Mesenchymal stem cell (in vitro differentiated cells and primary cell): ENCODE data around the gene OR10G3.

ENCODE experiments used
- DNase-seq: peaks from one replicate; pipeline ENCODE4 v3.0.0-alpha.2; 2013
- H2AFZ ChIP-seq: one replicate; pipeline ENCODE4 v1.6.1; 2013; ENCODE audit warnings: low read depth, mild to moderate bottlenecking, control low read depth, inconsistent platforms, low read length, moderate library complexity
- H2AK5ac ChIP-seq: 2 replicates; pipeline ENCODE4 v1.6.1; 2013; ENCODE audit warnings: low read length, moderate library complexity, mild to moderate bottlenecking, inconsistent platforms; ENCODE audit not compliant: severe bottlenecking
- H2BK120ac ChIP-seq: one replicate; pipeline ENCODE4 v1.6.1; 2013; ENCODE audit warnings: low read depth, mild to moderate bottlenecking, inconsistent platforms, low read length, moderate library complexity
- H2BK12ac ChIP-seq, 2 experiments: one replicate each; pipeline ENCODE4 v1.6.1; 2013; ENCODE audit warnings: inconsistent platforms in 2 of 2, low read length in 2 of 2, mild to moderate bottlenecking in 2 of 2, moderate library complexity in 2 of 2, control low read depth in 1 of 2
- H2BK15ac ChIP-seq: one replicate; pipeline ENCODE4 v1.6.1; 2013; ENCODE audit warnings: mild to moderate bottlenecking, low read depth, inconsistent platforms; ENCODE audit not compliant: poor library complexity, severe bottlenecking
- H2BK5ac ChIP-seq: 2 replicates; pipeline ENCODE4 v1.6.1; 2013; ENCODE audit warnings: low read depth, mild to moderate bottlenecking, low read length, control low read depth, inconsistent platforms; ENCODE audit not compliant: poor library complexity, severe bottlenecking
- H3K14ac ChIP-seq, 2 experiments: one replicate each; pipeline ENCODE4 v1.6.1; 2013; ENCODE audit warnings: inconsistent platforms in 2 of 2, low read length in 2 of 2, control low read depth in 1 of 2, mild to moderate bottlenecking in 1 of 2, moderate library complexity in 1 of 2
- H3K18ac ChIP-seq, 2 experiments: one replicate each; pipeline ENCODE4 v1.6.1; 2013; ENCODE audit warnings: inconsistent platforms in 2 of 2, low read length in 2 of 2, control low read depth in 1 of 2, low read depth in 1 of 2, mild to moderate bottlenecking in 1 of 2
- H3K23ac ChIP-seq, 2 experiments: one replicate each; pipeline ENCODE4 v1.6.1; 2013; ENCODE audit warnings: inconsistent platforms in 2 of 2, low read length in 2 of 2, mild to moderate bottlenecking in 2 of 2, moderate library complexity in 2 of 2, control low read depth in 1 of 2
- H3K27ac ChIP-seq: 2 replicates; pipeline ENCODE4 v1.5.1; 2013; ENCODE audit warnings: mild to moderate bottlenecking, moderate library complexity, low read length, control low read depth, inconsistent platforms; ENCODE audit not compliant: poor library complexity, severe bottlenecking
- H3K27me3 ChIP-seq, 2 experiments: 2 replicates each; pipeline versions ENCODE4 v1.6.1 to v1.7.0; 2013; ENCODE audit warnings: low read length in 2 of 2, mild to moderate bottlenecking in 2 of 2, moderate library complexity in 2 of 2, control low read depth in 1 of 2, inconsistent platforms in 1 of 2; ENCODE audit not compliant: control insufficient read depth in 1 of 2, insufficient read depth in 1 of 2
- H3K36me3 ChIP-seq, 2 experiments: 2 replicates each; pipeline versions ENCODE4 v1.6.1 to v1.7.0; 2013; ENCODE audit warnings: low read length in 2 of 2, control low read depth in 1 of 2, inconsistent platforms in 1 of 2, low read depth in 1 of 2, mild to moderate bottlenecking in 1 of 2; ENCODE audit not compliant: insufficient read depth in 2 of 2, control insufficient read depth in 1 of 2
- H3K4ac ChIP-seq, 2 experiments: one replicate each; pipeline ENCODE4 v1.6.1; 2013; ENCODE audit warnings: inconsistent platforms in 2 of 2, low read length in 2 of 2, mild to moderate bottlenecking in 2 of 2, moderate library complexity in 2 of 2, control low read depth in 1 of 2, low read depth in 1 of 2
- H3K4me1 ChIP-seq: 2 replicates; pipeline ENCODE4 v1.6.1; 2013; ENCODE audit warnings: low read depth, low read length, control low read depth; ENCODE audit not compliant: control insufficient read depth, insufficient read depth
- H3K4me2 ChIP-seq: 2 replicates; pipeline ENCODE4 v1.6.1; 2013; ENCODE audit warnings: low read length, mild to moderate bottlenecking, inconsistent platforms; ENCODE audit not compliant: poor library complexity, severe bottlenecking
- H3K4me3 ChIP-seq, 2 experiments: 2 replicates each; pipeline versions ENCODE4 v1.5.1 to v1.7.0; 2013; ENCODE audit warnings: low read length in 2 of 2, mild to moderate bottlenecking in 2 of 2, control low read depth in 1 of 2, low read depth in 1 of 2; ENCODE audit not compliant: insufficient read depth in 1 of 2
- H3K79me1 ChIP-seq: replicated peaks from 2 replicates; pipeline ENCODE4 v1.6.1; 2013; ENCODE audit warnings: mild to moderate bottlenecking, control low read depth, low read length, inconsistent platforms; ENCODE audit not compliant: poor library complexity, severe bottlenecking
- H3K9ac ChIP-seq: 2 replicates; pipeline ENCODE4 v1.7.0; 2013; ENCODE audit warnings: mild to moderate bottlenecking, low read length, moderate library complexity
- H3K9me3 ChIP-seq: 2 replicates; pipeline ENCODE4 v1.7.0; 2013; ENCODE audit warnings: mild to moderate bottlenecking, low read length; ENCODE audit not compliant: control insufficient read depth
- H4K8ac ChIP-seq: one replicate; pipeline ENCODE4 v1.6.1; 2013; ENCODE audit warnings: inconsistent platforms, mild to moderate bottlenecking, low read length, moderate library complexity
- H4K91ac ChIP-seq: one replicate; pipeline ENCODE4 v1.6.1; 2013; ENCODE audit warnings: mild to moderate bottlenecking, low read length, inconsistent platforms
- WGBS: methylation state at CpG from one replicate; pipeline ENCODE4 v1.1.7; 2013; ENCODE audit warnings: mixed read lengths; 5-methylcytosine and 5-hydroxymethylcytosine counted together

The OR10G3 gene

GRCh38 chr14:21528381-21529348, 51.2 kb downstream of the OR10G3 start:
- H2BK12ac ChIP-seq = no peak overlapping the region
- no peak overlapping the region for H4K91ac ChIP-seq
- H3K4me3 ChIP-seq = no peak overlapping the region
- H3K27me3 ChIP-seq = peaks cover 15 to 33% of the 10 kb centered on the region in 2 experiments
- H3K4me2 ChIP-seq = no peak overlapping the region
- no peak overlapping the region for H2AK5ac ChIP-seq
- H2BK5ac ChIP-seq = no peak overlapping the region
- no peak overlapping the region for H2BK15ac ChIP-seq
- H3K79me1 ChIP-seq = peaks cover 17% of the 10 kb centered on the region
- no peak overlapping the region for H2BK120ac ChIP-seq
- WGBS = 69% methylated on average over 4 of the region's 4 CpGs
- no peak overlapping the region for H2AFZ ChIP-seq
- H3K14ac ChIP-seq = no peak overlapping the region
- H3K18ac ChIP-seq = no peak overlapping the region
- no peak overlapping the region for H3K9ac ChIP-seq
- H3K23ac ChIP-seq = no peak overlapping the region
- no peaks in the 10 kb centered on the region for H3K9me3 ChIP-seq
- H3K36me3 ChIP-seq = peaks cover 0 to 15% of the 10 kb centered on the region in 2 experiments
- H3K4me1 ChIP-seq = peaks cover 18% of the 10 kb centered on the region
- peak; percentile 67 for DNase-seq
- H4K8ac ChIP-seq = no peak overlapping the region
- no peak overlapping the region for H3K27ac ChIP-seq
- H3K4ac ChIP-seq = no peak overlapping the region

GRCh38 chr14:21527318-21527679, 52.6 kb downstream of the OR10G3 start:
- H3K4me1 ChIP-seq = peaks cover 20% of the 10 kb centered on the region
- no peak overlapping the region for H4K8ac ChIP-seq
- peaks cover 7 to 25% of the 10 kb centered on the region in 2 experiments for H3K27me3 ChIP-seq
- no peak overlapping the region for H2BK120ac ChIP-seq
- H2BK5ac ChIP-seq = no peak overlapping the region
- H3K4ac ChIP-seq = no peak overlapping the region
- H3K9me3 ChIP-seq = no peaks in the 10 kb centered on the region
- peaks cover 31% of the 10 kb centered on the region for H3K79me1 ChIP-seq
- H3K14ac ChIP-seq = no peak overlapping the region
- peak overlapping the region; percentile 69 for H3K27ac ChIP-seq
- H3K23ac ChIP-seq = no peak overlapping the region
- H2AFZ ChIP-seq = no peak overlapping the region
- no peak overlapping the region for H3K18ac ChIP-seq
- no peak overlapping the region for H2BK12ac ChIP-seq
- H3K36me3 ChIP-seq = peaks cover 0 to 26% of the 10 kb centered on the region in 2 experiments
- no peak overlapping the region for H3K4me2 ChIP-seq
- no CpG with 5 or more reads among the region's 1 CpG for WGBS
- H2BK15ac ChIP-seq = no peak overlapping the region
- H3K9ac ChIP-seq = no peak overlapping the region
- no peak overlapping the region for H4K91ac ChIP-seq
- no peak overlapping the region for H3K4me3 ChIP-seq
- H2AK5ac ChIP-seq = no peak overlapping the region
- DNase-seq = no peak

- WGBS = 11% methylated on average over 12 of the region's 13 CpGs
- DNase-seq = no peak
- Histone ChIP-seq H3K9ac (peak overlapping the region; percentile 74), H3K36me3 (peaks cover 0 to 30% of the 10 kb centered on the region in 2 experiments), H2AFZ (peak overlapping the region; percentile 68), H2BK5ac (peak overlapping the region; percentile 53), H3K23ac (no peak overlapping the region), H2AK5ac (no peak overlapping the region), H3K79me1 (peaks cover 36% of the 10 kb centered on the region), H3K27ac (peak overlapping the region; percentile 69), H4K8ac (no peak overlapping the region), H2BK12ac (no peak overlapping the region), H4K91ac (no peak overlapping the region), H3K9me3 (no peaks in the 10 kb centered on the region), H3K4me2 (peak overlapping the region; percentile 62), H3K4ac (no peak overlapping the region), H3K4me1 (peaks cover 24% of the 10 kb centered on the region), H3K4me3 (peak overlapping the region; percentile 75 to 76), H3K27me3 (peaks cover 7 to 25% of the 10 kb centered on the region in 2 experiments), H3K14ac (no peak overlapping the region), H2BK120ac (no peak overlapping the region), H3K18ac (no peak overlapping the region), H2BK15ac (no peak overlapping the region)
Measured at GRCh38 chr14:21526672-21527317, 53.1 kb downstream of the OR10G3 start.
